ENCODE measurements around the gene TMPRSS13.

DNA sequence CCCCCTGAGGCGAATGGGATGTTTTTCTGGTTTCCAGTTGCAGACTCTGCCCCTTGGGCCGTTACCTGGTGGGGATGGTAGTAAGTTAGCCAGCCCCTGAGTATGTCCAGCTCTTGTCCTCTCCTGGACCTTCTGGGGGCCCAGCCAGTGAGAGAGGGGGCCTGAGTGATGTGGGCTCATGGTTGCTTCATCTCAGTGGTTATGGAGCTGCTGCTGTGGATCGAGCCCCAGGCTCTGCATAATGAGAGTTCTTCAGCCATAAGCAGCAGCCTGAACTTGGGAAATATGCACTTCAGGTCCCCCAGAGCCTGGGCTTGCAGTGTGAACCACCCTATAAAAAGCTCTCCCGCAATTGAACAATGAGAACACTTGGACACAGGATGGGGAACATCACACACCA is 5.9 kb downstream of the TMPRSS13 start:
- TF ChIP-seq POLR2A (IDR thresholded peaks at IDR 0.05; ENCODE audit: low read depth) = no peak
- TF ChIP-seq, protein P1, sequence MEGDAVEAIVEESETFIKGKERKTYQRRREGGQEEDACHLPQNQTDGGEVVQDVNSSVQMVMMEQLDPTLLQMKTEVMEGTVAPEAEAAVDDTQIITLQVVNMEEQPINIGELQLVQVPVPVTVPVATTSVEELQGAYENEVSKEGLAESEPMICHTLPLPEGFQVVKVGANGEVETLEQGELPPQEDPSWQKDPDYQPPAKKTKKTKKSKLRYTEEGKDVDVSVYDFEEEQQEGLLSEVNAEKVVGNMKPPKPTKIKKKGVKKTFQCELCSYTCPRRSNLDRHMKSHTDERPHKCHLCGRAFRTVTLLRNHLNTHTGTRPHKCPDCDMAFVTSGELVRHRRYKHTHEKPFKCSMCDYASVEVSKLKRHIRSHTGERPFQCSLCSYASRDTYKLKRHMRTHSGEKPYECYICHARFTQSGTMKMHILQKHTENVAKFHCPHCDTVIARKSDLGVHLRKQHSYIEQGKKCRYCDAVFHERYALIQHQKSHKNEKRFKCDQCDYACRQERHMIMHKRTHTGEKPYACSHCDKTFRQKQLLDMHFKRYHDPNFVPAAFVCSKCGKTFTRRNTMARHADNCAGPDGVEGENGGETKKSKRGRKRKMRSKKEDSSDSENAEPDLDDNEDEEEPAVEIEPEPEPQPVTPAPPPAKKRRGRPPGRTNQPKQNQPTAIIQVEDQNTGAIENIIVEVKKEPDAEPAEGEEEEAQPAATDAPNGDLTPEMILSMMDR (IDR thresholded peaks at IDR 0.05) = no peak
